Measurements from ENCODE around the gene UCP3. TPM values are rescaled to one million over a fixed set of nuclear protein-coding genes. Genes with fewer than 3 reads are reported as not detected.

The UCP3 gene
- polyA plus RNA-seq, 1 donor (not counting 4 experiments of a cell fraction or from before 2014, with no cell fraction given) = 0.52 TPM

DNA sequence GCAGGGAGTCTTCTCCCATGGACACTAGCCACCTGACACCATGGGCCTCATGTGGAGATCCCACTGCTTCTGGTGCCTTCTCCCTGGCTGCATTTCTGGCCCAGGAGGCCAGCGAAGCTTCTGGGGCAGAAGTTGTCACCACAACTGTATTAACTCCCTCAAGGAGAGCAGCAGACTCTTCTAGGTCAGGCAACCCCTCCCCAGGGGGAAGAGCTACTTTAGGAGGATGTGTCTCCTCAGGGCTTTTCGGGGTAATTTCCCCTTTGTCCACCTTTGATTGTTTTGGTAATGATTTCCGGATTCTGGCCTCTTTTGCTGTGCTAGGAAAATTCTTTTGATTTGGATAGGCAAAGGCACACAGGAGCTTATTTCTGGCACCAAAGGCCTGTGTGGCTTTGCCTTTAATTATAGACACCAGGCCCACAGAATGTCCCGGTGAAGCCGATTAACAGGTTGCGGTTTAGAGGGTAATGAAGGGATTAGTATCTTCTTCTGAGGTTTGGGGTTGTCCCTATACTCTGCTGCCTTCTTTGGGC, 17.3 kb downstream of the UCP3 start:
- Histone ChIP-seq H3K9me1 (ENCODE audit: control insufficient read depth, extremely low read depth, insufficient read depth, low read length) (no peaks in the 10 kb centered on the region), H3K9ac (ENCODE audit: control insufficient read depth, extremely low read depth, insufficient read depth, low read length) (no peak overlapping the region), H3K4me2 (ENCODE audit: control insufficient read depth, extremely low read depth, insufficient read depth, low read depth, low read length) (no peak overlapping the region), H3K36me3 (ENCODE audit: control insufficient read depth in 2 of 2, extremely low read depth in 1 of 2, insufficient read depth in 2 of 2, low read length in 2 of 2) (no peaks in the 10 kb centered on the region), H3K9me3 (ENCODE audit: control insufficient read depth, low read depth, low read length) (no peaks in the 10 kb centered on the region), H2AFZ (ENCODE audit: control insufficient read depth, low read length) (no peak overlapping the region), H3K79me2 (ENCODE audit: control insufficient read depth, insufficient read depth, low read length) (no peaks in the 10 kb centered on the region), H3K4me3 (ENCODE audit: control insufficient read depth in 2 of 3, extremely low read depth in 1 of 3, insufficient read depth in 2 of 3, low read depth in 1 of 3, low read length in 3 of 3) (no peak overlapping the region), H3K27me3 (ENCODE audit: control insufficient read depth, extremely low read depth, insufficient read depth, low read length) (no peaks in the 10 kb centered on the region), H3K27ac (ENCODE audit: control insufficient read depth, insufficient read depth, low read length) (no peak overlapping the region), H4K20me1 (ENCODE audit: control insufficient read depth, extremely low read depth, insufficient read depth, low read length) (no peaks in the 10 kb centered on the region), H3K4me1 (ENCODE audit: control insufficient read depth, extremely low read depth, insufficient read depth, low read length) (no peaks in the 10 kb centered on the region)
- no peak for DNase-seq (ENCODE audit: low read depth, low spot score)
- TF ChIP-seq EZH2 (IDR thresholded peaks at IDR 0.05; ENCODE audit: low read length) (no peak), CTCF (optimal IDR thresholded peaks at IDR 0.05 in 1 of 3, IDR thresholded peaks at IDR 0.05 in 1 of 3, conservative IDR thresholded peaks at IDR 0.05 in 1 of 3; ENCODE audit: extremely low read depth in 1 of 3, insufficient read depth in 2 of 3, low read length in 3 of 3) (no peak)
- dilution Hi-C loops (cut with MboI; ENCODE audit: extremely low pct_ligation_motif_present, low sequenced_read_pairs) = no loop called here
- FAIRE-seq = no peak

DNA sequence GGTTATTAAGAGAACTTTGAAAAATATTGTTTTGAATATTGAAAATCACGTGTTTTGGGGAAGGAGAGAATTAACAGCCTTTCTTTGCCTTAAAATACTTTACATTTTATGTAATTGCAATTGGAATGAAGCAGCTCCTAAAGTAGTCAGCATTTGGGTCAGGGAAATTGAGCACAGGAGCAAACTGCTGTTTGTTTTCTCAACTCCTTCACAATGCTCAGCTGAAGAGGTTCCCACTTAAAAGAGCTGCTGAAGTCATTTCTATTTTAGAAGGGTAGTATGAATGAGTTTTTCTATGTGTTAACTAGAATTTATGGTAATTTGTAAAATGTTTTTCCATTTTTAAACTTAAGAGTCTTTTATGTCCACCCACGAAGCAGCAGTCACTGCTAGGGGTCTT, 18.2 kb downstream of the UCP3 start:
- Histone ChIP-seq H3K4me2 (ENCODE audit: control insufficient read depth, extremely low read depth, insufficient read depth, low read depth, low read length) (no peak overlapping the region), H2AFZ (ENCODE audit: control insufficient read depth, low read length) (no peak overlapping the region), H3K27me3 (ENCODE audit: control insufficient read depth, extremely low read depth, insufficient read depth, low read length) (no peaks in the 10 kb centered on the region), H3K9me3 (ENCODE audit: control insufficient read depth, low read depth, low read length) (no peaks in the 10 kb centered on the region), H4K20me1 (ENCODE audit: control insufficient read depth, extremely low read depth, insufficient read depth, low read length) (no peaks in the 10 kb centered on the region), H3K9ac (ENCODE audit: control insufficient read depth, extremely low read depth, insufficient read depth, low read length) (no peak overlapping the region), H3K79me2 (ENCODE audit: control insufficient read depth, insufficient read depth, low read length) (no peaks in the 10 kb centered on the region), H3K4me1 (ENCODE audit: control insufficient read depth, extremely low read depth, insufficient read depth, low read length) (no peaks in the 10 kb centered on the region), H3K36me3 (ENCODE audit: control insufficient read depth in 2 of 2, extremely low read depth in 1 of 2, insufficient read depth in 2 of 2, low read length in 2 of 2) (no peaks in the 10 kb centered on the region), H3K9me1 (ENCODE audit: control insufficient read depth, extremely low read depth, insufficient read depth, low read length) (no peaks in the 10 kb centered on the region), H3K27ac (ENCODE audit: control insufficient read depth, insufficient read depth, low read length) (no peak overlapping the region), H3K4me3 (ENCODE audit: control insufficient read depth in 2 of 3, extremely low read depth in 1 of 3, insufficient read depth in 2 of 3, low read depth in 1 of 3, low read length in 3 of 3) (no peak overlapping the region)
- dilution Hi-C loops (cut with MboI; ENCODE audit: extremely low pct_ligation_motif_present, low sequenced_read_pairs) = no loop called here
- no peak for FAIRE-seq
- no peak for DNase-seq (ENCODE audit: low read depth, low spot score)
- TF ChIP-seq EZH2 (IDR thresholded peaks at IDR 0.05; ENCODE audit: low read length) (no peak), CTCF (optimal IDR thresholded peaks at IDR 0.05 in 1 of 3, IDR thresholded peaks at IDR 0.05 in 1 of 3, conservative IDR thresholded peaks at IDR 0.05 in 1 of 3; ENCODE audit: extremely low read depth in 1 of 3, insufficient read depth in 2 of 3, low read length in 3 of 3) (no peak)

Data from keratinocyte (primary cell).